GM12891 (cell line): Measurements from ENCODE around the gene LY6G6C.

Experiments used
- POLR2A ChIP-seq: IDR thresholded peaks from 2 replicates; pipeline ENCODE4 v1.6.1; 2011; ENCODE audit warnings: low read depth, low read length, control low read depth
- POLR2AphosphoS5 ChIP-seq: IDR thresholded peaks from 2 replicates; pipeline ENCODE4 v1.6.1; 2011; ENCODE audit warnings: low read depth, low read length, control low read depth
- POU2F2 ChIP-seq: IDR thresholded peaks from 2 replicates; pipeline ENCODE4 v1.6.1; 2011; ENCODE audit warnings: low read depth, mild to moderate bottlenecking, control low read depth, low read length, moderate library complexity
- SPI1 ChIP-seq: IDR thresholded peaks from 2 replicates; pipeline ENCODE4 v1.6.1; 2011; ENCODE audit warnings: low read depth, low read length, control low read depth
- TAF1 ChIP-seq: IDR thresholded peaks from 2 replicates; pipeline ENCODE4 v1.6.1; 2011; ENCODE audit warnings: low read depth, low read length, control low read depth

- no peak for TF ChIP-seq POLR2A
- no peak for TF ChIP-seq TAF1
- no peak for TF ChIP-seq POU2F2
- TF ChIP-seq SPI1: no peak
- TF ChIP-seq POLR2AphosphoS5: no peak
Observed at GRCh38 chr6:31732029-31732428, 10.5 kb upstream of the LY6G6C start.
